Loucy (cell line): ENCODE results near the gene PSEN1.

Experiments
- CTCF ChIP-seq: fragments of 200-600 bp; sonication (generic); conservative IDR thresholded peaks from 2 replicates; pipeline ENCODE4 v1.5.1; 2014; ENCODE audit warnings: mild to moderate bottlenecking, antibody characterized with exemption, low read length
- EZH2phosphoT487 ChIP-seq: fragments of 200-600 bp; IDR thresholded peaks from 2 replicates; pipeline ENCODE4 v1.6.1; 2018; ENCODE audit warnings: antibody characterized with exemption, mild to moderate bottlenecking, moderate library complexity, borderline replicate concordance

GRCh38 chr14:73244541-73245290, 108.4 kb downstream of the PSEN1 start:
- TF ChIP-seq CTCF, result no peak
- TF ChIP-seq EZH2phosphoT487, result no peak
